Measurements from ENCODE around the gene PCDHA3.
"Not testable (repeated sequence)": the region's sequence is repeated elsewhere in the genome, so short reads cannot be mapped to it uniquely, and the experiment has no call there.

PCDHA3 gene

DNA sequence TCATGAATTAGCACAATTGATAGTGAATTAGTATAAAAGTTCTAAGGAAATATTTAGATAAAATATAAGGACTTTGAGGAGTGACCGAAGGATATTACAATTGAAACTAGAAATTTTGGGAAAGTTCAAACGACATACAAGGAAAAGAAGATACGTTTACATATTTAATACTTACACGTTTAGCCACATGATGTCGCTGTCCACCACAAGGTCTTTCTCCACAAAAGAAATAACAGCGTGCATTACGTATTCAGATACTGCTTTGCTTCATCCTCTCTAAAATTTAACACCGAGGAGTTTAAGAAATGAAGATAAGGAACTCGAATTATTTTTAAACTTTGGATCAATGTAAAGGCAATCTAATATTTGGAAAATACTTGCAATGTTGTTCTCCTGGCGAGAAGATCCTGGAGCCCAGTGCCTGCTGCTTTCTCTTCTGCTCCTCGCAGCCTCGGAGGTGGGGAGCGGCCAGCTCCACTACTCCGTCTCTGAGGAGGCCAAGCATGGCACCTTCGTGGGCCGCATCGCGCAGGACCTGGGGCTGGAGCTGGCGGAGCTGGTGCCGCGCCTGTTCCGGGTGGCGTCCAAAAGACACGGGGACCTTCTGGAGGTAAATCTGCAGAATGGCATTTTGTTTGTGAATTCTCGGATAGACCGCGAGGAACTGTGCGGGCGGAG, at the start of gene PCDHA3:
PCDHA3 (plus strand) TSS at position 242 of the 678 bp plus-strand sequence.
- DNase-seq (no peak), ATAC-seq (no peak)
- Mint-ChIP-seq H3K27me3 (peaks cover 9% of the 10 kb centered on the region), H3K9me3 (peaks cover 13 to 14% of the 10 kb centered on the region in 2 donors), H3K27ac (no peak within 1 kb of the TSS), H3K4me1 (no peaks in the 10 kb centered on the region), H3K4me3 (no peak within 1 kb of the TSS)

DNA sequence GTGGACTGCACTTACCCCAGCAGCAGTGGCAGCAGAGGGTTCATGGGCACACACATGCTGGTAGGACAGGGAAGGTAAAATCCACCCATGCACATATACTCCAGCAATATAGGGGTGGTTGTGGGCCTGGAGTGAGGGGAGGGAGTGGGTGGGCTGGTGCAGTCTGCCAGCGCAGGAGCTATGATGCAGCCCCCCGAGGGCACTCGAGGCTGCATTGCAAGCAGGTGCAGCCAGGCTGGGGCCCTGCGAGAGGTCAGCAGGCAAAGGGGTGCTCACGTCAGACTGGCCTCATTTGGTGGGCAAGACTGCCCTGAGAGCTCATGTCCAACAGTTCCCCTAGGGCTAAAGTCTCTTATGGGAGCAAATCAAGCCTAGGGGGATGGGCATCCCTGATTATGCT, 47.3 kb upstream of the PCDHA3 start:
- H3K27me3 Mint-ChIP-seq = no peaks in the 10 kb centered on the region
- peaks cover 71 to 74% of the 10 kb centered on the region in 2 donors for H3K9me3 Mint-ChIP-seq
- no peak overlapping the region for H3K27ac Mint-ChIP-seq
- no peak overlapping the region for H3K4me3 Mint-ChIP-seq
- ATAC-seq (no peak), DNase-seq (no peak)
- no peaks in the 10 kb centered on the region for H3K4me1 Mint-ChIP-seq

DNA sequence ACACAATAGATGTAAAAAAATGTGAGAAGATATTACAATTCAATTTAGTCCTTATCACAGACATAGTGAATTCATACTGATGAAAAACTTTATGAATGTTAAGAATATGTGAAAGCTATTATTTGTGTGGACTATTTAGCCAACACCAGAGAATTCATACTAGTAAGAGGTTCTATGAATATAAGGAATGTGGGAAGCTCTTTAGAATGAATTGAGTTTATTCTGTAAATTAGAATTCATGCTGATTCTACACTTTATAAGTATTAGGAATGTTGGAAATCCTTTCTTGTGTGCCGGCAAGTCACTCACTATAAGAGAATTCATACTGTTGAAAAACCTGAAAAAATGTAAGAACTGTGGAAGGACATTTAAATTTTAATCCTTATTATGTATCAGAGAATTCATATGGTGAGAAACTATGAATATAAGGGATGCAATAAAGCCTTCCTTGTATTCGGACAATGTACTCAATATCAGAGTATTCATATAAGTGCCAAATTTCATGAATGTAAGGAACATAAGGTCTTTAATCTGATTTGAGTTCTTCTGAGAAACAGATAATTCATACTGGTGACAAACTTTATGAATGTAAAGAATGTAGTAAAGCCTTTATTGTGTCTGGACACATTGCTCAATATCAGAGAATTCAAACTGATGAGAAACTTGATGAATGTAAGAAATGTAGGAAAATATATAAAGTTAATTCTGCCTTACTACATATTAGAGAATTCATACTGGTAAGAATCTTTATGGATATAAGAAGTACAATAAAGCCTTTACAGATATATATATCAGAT, 36.5 kb upstream of the PCDHA3 start:
- Mint-ChIP-seq H3K9me3 (peaks cover 40 to 68% of the 10 kb centered on the region in 2 donors), H3K27ac (no peak overlapping the region), H3K4me3 (no peak overlapping the region), H3K27me3 (no peaks in the 10 kb centered on the region), H3K4me1 (no peaks in the 10 kb centered on the region)
- no peak for DNase-seq
- ATAC-seq = no peak

DNA sequence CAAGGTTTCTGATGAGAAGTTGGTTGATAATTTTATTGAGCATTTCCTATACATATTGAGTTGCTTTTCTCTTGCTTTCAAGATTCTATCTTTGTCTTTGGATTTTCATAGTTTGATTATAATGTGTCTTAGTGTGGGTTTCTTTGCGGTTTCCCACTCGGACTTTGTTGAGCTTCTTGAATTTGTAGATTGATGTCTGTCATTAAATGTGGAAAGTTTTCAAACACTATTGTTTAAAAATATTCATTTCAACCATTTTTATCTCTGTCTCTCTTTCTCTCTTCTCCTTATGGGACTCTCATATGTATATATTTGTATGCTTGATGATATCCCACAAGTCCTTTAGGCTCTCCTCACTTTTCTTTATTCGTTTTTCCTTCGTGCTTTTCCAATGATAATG, 33.4 kb upstream of the PCDHA3 start:
- no peak for DNase-seq
- Mint-ChIP-seq H3K4me3 (no peak overlapping the region), H3K27ac (no peak overlapping the region)

DNA sequence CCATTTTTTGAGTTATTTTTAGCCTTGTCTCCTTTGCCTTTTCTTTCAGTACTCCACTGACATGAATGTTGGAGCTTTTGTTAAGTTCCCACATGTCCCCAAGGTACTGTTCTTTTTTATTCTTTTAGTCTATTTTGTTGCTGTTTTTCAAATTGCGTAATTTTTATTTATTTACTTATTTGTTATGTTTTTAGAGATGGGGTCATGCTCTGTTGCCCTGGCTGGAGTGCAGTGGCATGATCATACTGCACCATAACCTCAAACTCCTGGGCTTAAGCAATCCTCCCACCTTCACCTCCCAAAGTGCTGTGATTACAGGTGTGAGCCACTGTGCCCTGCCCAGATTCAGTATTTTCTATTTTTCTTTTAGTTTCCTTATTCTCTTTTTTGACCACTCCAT, 20.3 kb upstream of the PCDHA3 start:
- no peak for DNase-seq
- Mint-ChIP-seq H3K4me1 (no peaks in the 10 kb centered on the region), H3K9me3 (peaks cover 39 to 61% of the 10 kb centered on the region in 2 donors), H3K4me3 (no peak overlapping the region), H3K27ac (peak overlapping the region in 1 of 2 donors; percentile 20), H3K27me3 (no peaks in the 10 kb centered on the region)
- no peak for ATAC-seq

More for the DNA sequence above, 33.4 kb upstream of the PCDHA3 start:
- Mint-ChIP-seq H3K4me1 (no peaks in the 10 kb centered on the region), H3K27me3 (no peaks in the 10 kb centered on the region), H3K9me3 (peaks cover 44 to 62% of the 10 kb centered on the region in 2 donors)
- ATAC-seq = no peak

- no peak for DNase-seq
- H3K27ac Mint-ChIP-seq = no peak within 1 kb of the TSS
- H3K9me3 Mint-ChIP-seq = peaks cover 21 to 59% of the 10 kb centered on the region in 2 donors
- no peak for ATAC-seq
- no peaks in the 10 kb centered on the region for H3K4me1 Mint-ChIP-seq
- peaks cover 30% of the 10 kb centered on the region for H3K27me3 Mint-ChIP-seq
- H3K4me3 Mint-ChIP-seq = no peak within 1 kb of the TSS
Observed at GRCh38 chr5:140785905-140786686, 14.8 kb upstream of the PCDHA3 start, which contains the start of gene PCDHA1. Gene PCDHA1, plus strand, starts transcription at chr5:140786140.

GRCh38 chr5:140787422-140787821, 13.4 kb upstream of the PCDHA3 start:
- H3K4me3 Mint-ChIP-seq = not testable (repeated sequence)

DNA sequence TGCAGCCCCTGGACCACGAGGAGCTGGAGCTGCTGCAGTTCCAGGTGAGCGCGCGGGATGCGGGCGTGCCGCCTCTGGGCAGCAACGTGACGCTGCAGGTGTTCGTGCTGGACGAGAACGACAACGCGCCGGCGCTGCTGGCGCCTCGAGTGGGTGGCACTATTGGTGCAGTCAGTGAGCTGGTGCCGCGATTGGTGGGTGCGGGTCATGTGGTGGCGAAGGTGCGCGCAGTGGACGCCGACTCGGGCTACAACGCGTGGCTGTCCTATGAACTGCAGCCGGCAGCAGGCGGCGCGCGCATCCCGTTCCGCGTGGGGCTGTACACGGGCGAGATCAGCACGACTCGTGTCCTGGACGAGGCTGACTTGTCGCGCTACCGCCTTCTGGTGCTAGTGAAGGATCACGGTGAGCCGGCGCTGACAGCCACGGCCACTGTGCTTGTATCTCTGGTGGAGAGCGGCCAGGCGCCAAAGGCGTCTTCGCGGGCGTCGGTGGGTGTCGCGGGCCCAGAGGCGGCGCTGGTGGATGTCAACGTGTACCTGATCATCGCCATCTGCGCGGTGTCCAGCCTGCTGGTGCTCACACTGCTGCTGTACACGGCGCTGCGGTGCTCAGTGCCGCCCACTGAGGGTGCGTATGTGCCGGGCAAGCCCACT, 12.9 kb upstream of the PCDHA3 start:
- DNase-seq, ATAC-seq, H3K4me1 Mint-ChIP-seq, H3K4me3 Mint-ChIP-seq, H3K27ac Mint-ChIP-seq: not testable (repeated sequence)
- peaks cover 24 to 57% of the 10 kb centered on the region in 2 donors for H3K9me3 Mint-ChIP-seq
- peaks cover 33% of the 10 kb centered on the region for H3K27me3 Mint-ChIP-seq

More at GRCh38 chr5:140787422-140787821, 13.4 kb upstream of the PCDHA3 start:
- H3K27me3 Mint-ChIP-seq = peaks cover 30% of the 10 kb centered on the region
- not testable (repeated sequence) for DNase-seq, ATAC-seq, H3K27ac Mint-ChIP-seq, H3K4me1 Mint-ChIP-seq
- peaks cover 19 to 59% of the 10 kb centered on the region in 2 donors for H3K9me3 Mint-ChIP-seq

DNA sequence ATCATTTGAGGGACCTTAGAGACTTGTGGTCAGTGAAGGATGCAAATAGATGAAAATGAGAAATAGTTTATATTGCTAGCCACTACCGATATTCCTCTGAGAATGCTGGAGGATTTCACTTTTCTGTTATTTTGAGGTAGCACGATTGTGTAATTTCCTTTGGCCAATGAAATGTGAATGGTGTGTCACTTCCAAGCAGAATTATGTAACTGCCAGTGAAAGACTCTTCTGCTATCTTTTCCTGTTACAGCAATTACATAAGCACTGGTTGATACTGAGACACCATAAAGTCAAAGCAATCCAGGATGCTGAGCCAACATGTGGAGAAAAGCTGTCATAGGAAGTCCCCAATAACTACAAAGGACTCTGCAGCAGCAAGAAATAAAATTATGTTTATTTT, 9.8 kb upstream of the PCDHA3 start:
- ATAC-seq (no peak), DNase-seq (no peak)
- Mint-ChIP-seq H3K4me1 (no peaks in the 10 kb centered on the region), H3K9me3 (peaks cover 23 to 44% of the 10 kb centered on the region in 2 donors), H3K4me3 (no peak overlapping the region), H3K27me3 (peaks cover 39% of the 10 kb centered on the region), H3K27ac (no peak overlapping the region)

GRCh38 chr5:140794595-140795258, 6.1 kb upstream of the PCDHA3 start, which contains the start of gene PCDHA2:
Gene PCDHA2, plus strand, starts transcription at chr5:140794852.
- H3K9me3 Mint-ChIP-seq = peaks cover 20 to 21% of the 10 kb centered on the region in 2 donors
- no peak for ATAC-seq
- DNase-seq = no peak
- no peak within 1 kb of the TSS for H3K27ac Mint-ChIP-seq
- no peaks in the 10 kb centered on the region for H3K4me1 Mint-ChIP-seq
- no peak within 1 kb of the TSS for H3K4me3 Mint-ChIP-seq
- peaks cover 16% of the 10 kb centered on the region for H3K27me3 Mint-ChIP-seq

GRCh38 chr5:140795259-140795641, 5.6 kb upstream of the PCDHA3 start:
- DNase-seq (no peak), ATAC-seq (no peak)
- Mint-ChIP-seq H3K4me3 (no peak overlapping the region), H3K27ac (no peak overlapping the region), H3K27me3 (peaks cover 14% of the 10 kb centered on the region), H3K9me3 (peaks cover 21 to 23% of the 10 kb centered on the region in 2 donors), H3K4me1 (no peaks in the 10 kb centered on the region)

GRCh38 chr5:140796072-140796717, 4.7 kb upstream of the PCDHA3 start:
- DNase-seq, H3K4me3 Mint-ChIP-seq, ATAC-seq, H3K27ac Mint-ChIP-seq, H3K4me1 Mint-ChIP-seq: not testable (repeated sequence)
- H3K9me3 Mint-ChIP-seq = peaks cover 17 to 23% of the 10 kb centered on the region in 2 donors
- peaks cover 14% of the 10 kb centered on the region for H3K27me3 Mint-ChIP-seq

- peaks cover 15 to 23% of the 10 kb centered on the region in 2 donors for H3K9me3 Mint-ChIP-seq
- no peak for ATAC-seq
- DNase-seq = no peak
- H3K4me3 Mint-ChIP-seq = no peak overlapping the region
- no peaks in the 10 kb centered on the region for H3K4me1 Mint-ChIP-seq
- no peak overlapping the region for H3K27ac Mint-ChIP-seq
- peaks cover 14% of the 10 kb centered on the region for H3K27me3 Mint-ChIP-seq
Observed at GRCh38 chr5:140796718-140797095, 4.2 kb upstream of the PCDHA3 start.

DNA sequence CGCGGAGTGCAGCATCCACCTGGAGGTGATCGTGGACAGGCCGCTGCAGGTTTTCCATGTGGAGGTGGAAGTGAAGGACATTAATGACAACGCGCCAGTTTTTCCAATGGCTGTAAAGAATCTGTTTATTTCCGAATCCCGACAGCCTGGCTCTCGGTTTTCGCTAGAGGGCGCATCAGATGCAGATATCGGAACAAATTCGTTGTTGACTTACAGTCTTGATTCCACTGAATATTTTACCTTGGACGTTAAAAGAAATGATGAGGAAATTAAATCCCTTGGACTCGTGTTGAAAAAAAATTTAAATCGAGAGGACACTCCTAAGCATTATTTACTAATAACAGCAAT, 611 bp downstream of the PCDHA3 start:
- ATAC-seq (no peak), DNase-seq (no peak)
- Mint-ChIP-seq H3K4me3 (no peak overlapping the region), H3K27ac (no peak overlapping the region), H3K9me3 (peaks cover 13 to 14% of the 10 kb centered on the region in 2 donors), H3K27me3 (peaks cover 9% of the 10 kb centered on the region), H3K4me1 (no peaks in the 10 kb centered on the region)

Data from stimulated activated naive CD8-positive, alpha-beta T cell treated with anti-CD3 and anti-CD28 coated beads, Interleukin-15, amount 100 ng/mL, for 72 hours (primary cell).